IMR-90 (cell line): ENCODE results near the gene ZCWPW1. TPM values are rescaled to one million over a fixed set of nuclear protein-coding genes. Genes with fewer than 3 reads are reported as not detected.

Experiments used
- ATAC-seq: fragments of 200-7000 bp; cut with Tn5 transposase; 2 replicates; pipeline ENCODE4 v1.9.1; 2020; ENCODE audit warnings: low read depth, mild to moderate bottlenecking, moderate library complexity
- BruUV-seq: library from RNA; stranded (reverse); fragments of 400-500 nt; replicated peaks from 2 replicates; lab custom pipeline; 2021; lab: Mats Ljungman, UMichigan
- CTCF ChIA-PET: fragments of 300-600 bp; formaldehyde crosslinking; extraction: SDS; loops from one replicate; lab custom pipeline; 2021; ENCODE audit warnings: antibody characterized with exemption; lab: Yijun Ruan, JAX
- POLR2A ChIA-PET: fragments of 300-600 bp; sonication (Branson Sonifier 250); formaldehyde crosslinking; loops from one replicate; lab custom pipeline; 2022; ENCODE audit warnings: antibody characterized with exemption; ENCODE audit not compliant: unreplicated experiment; lab: Charles Lee
- DNase-seq: peaks from one replicate; pipeline ENCODE4 v3.0.0; 2013
- H2AFZ ChIP-seq: replicated peaks from 2 replicates; pipeline ENCODE3; 2013; ENCODE audit warnings: low read length, mild to moderate bottlenecking; ENCODE audit not compliant: poor library complexity
- H2AK5ac ChIP-seq: 2 replicates; pipeline ENCODE4 v1.6.1; 2013; ENCODE audit warnings: low read depth, low read length, inconsistent platforms
- H2AK9ac ChIP-seq: replicated peaks from 2 replicates; pipeline ENCODE3; 2013; ENCODE audit warnings: mild to moderate bottlenecking, low read depth, low read length, moderate library complexity; ENCODE audit not compliant: poor library complexity
- H2BK120ac ChIP-seq: 2 replicates; pipeline ENCODE4 v1.6.1; 2013; ENCODE audit warnings: low read depth, low read length, inconsistent platforms
- H2BK15ac ChIP-seq: 3 replicates; pipeline ENCODE4 v1.6.1; 2013; ENCODE audit warnings: low read depth, low read length, inconsistent platforms
- H2BK20ac ChIP-seq: 2 replicates; pipeline ENCODE4 v1.6.1; 2013; ENCODE audit warnings: low read depth, mild to moderate bottlenecking, inconsistent platforms, low read length, moderate library complexity
- H2BK5ac ChIP-seq: 2 replicates; pipeline ENCODE4 v1.6.1; 2013; ENCODE audit warnings: mild to moderate bottlenecking, low read depth, low read length, inconsistent platforms; ENCODE audit not compliant: poor library complexity, severe bottlenecking
- H3K14ac ChIP-seq: replicated peaks from 2 replicates; pipeline ENCODE4 v1.6.1; 2013; ENCODE audit warnings: low read depth, low read length, inconsistent platforms
- H3K18ac ChIP-seq: 2 replicates; pipeline ENCODE4 v1.6.1; 2013; ENCODE audit warnings: low read depth, low read length, control low read depth
- H3K23ac ChIP-seq: 2 replicates; pipeline ENCODE4 v1.6.1; 2013; ENCODE audit warnings: low read depth, low read length, inconsistent platforms
- H3K27ac ChIP-seq: 2 replicates; pipeline ENCODE4 v1.5.1; 2013; ENCODE audit warnings: mild to moderate bottlenecking, control low read depth, low read length; ENCODE audit not compliant: insufficient read depth
- H3K27me3 ChIP-seq: 2 replicates; pipeline ENCODE4 v1.6.1; 2013; ENCODE audit warnings: low read length; ENCODE audit not compliant: control insufficient read depth, insufficient read depth
- H3K36me3 ChIP-seq: 2 replicates; pipeline ENCODE4 v1.6.1; 2013; ENCODE audit warnings: low read length, mixed read lengths; ENCODE audit not compliant: control insufficient read depth, insufficient read depth
- H3K4ac ChIP-seq: 2 replicates; pipeline ENCODE4 v1.6.1; 2013; ENCODE audit warnings: low read depth, low read length, inconsistent platforms
- H3K4me1 ChIP-seq: 2 replicates; pipeline ENCODE4 v1.6.1; 2013; ENCODE audit warnings: low read length, mixed read lengths; ENCODE audit not compliant: control insufficient read depth, insufficient read depth
- H3K4me2 ChIP-seq: 2 replicates; pipeline ENCODE4 v1.6.1; 2013; ENCODE audit warnings: low read depth, mild to moderate bottlenecking, control low read depth, low read length, moderate library complexity
- H3K4me3 ChIP-seq: 2 replicates; pipeline ENCODE4 v1.5.1; 2013; ENCODE audit warnings: low read depth, mild to moderate bottlenecking, control low read depth, low read length, moderate library complexity; ENCODE audit not compliant: insufficient read depth
- H3K56ac ChIP-seq: 2 replicates; pipeline ENCODE4 v1.6.1; 2013; ENCODE audit warnings: low read length, inconsistent platforms; ENCODE audit not compliant: insufficient read depth; ENCODE audit errors: extremely low read depth
- H3K79me1 ChIP-seq, 2 experiments: 2 replicates each; pipeline ENCODE4 v1.6.1; 2013; ENCODE audit warnings: low read length in 2 of 2, inconsistent platforms in 1 of 2, low read depth in 1 of 2
- H3K9ac ChIP-seq: 2 replicates; pipeline ENCODE4 v1.6.1; 2013; ENCODE audit warnings: low read depth, low read length, control low read depth
- H3K9me1 ChIP-seq: 2 replicates; pipeline ENCODE4 v1.6.1; 2013; ENCODE audit warnings: low read length, inconsistent platforms; ENCODE audit not compliant: insufficient read depth
- H3K9me3 ChIP-seq: 2 replicates; pipeline ENCODE4 v1.6.1; 2013; ENCODE audit warnings: low read length; ENCODE audit not compliant: control insufficient read depth, insufficient read depth
- H4K20me1 ChIP-seq: 2 replicates; pipeline ENCODE4 v1.6.1; 2013; ENCODE audit warnings: low read length, inconsistent platforms; ENCODE audit not compliant: insufficient read depth
- H4K5ac ChIP-seq: 2 replicates; pipeline ENCODE4 v1.6.1; 2013; ENCODE audit warnings: mild to moderate bottlenecking, low read depth, low read length, control low read depth
- H4K8ac ChIP-seq, 2 experiments: 2 replicates each; pipeline ENCODE4 v1.6.1; 2013; ENCODE audit warnings: low read depth in 2 of 2, low read length in 2 of 2, control low read depth in 1 of 2, inconsistent platforms in 1 of 2
- H4K91ac ChIP-seq: 2 replicates; pipeline ENCODE4 v1.6.1; 2013; ENCODE audit warnings: low read depth, low read length, inconsistent platforms; ENCODE audit not compliant: insufficient read depth
- BHLHE40 ChIP-seq: fragments of 150-350 bp; IDR thresholded peaks from 2 replicates; pipeline ENCODE4 v1.6.1; 2016; ENCODE audit warnings: mild to moderate bottlenecking, low read depth, low read length
- CHD1 ChIP-seq: IDR thresholded peaks from 2 replicates; pipeline ENCODE4 v1.6.1; 2012; ENCODE audit warnings: low read depth, low read length, improper control_type of control experiment
- CTCF ChIP-seq: conservative IDR thresholded peaks from 2 replicates; pipeline ENCODE4 v1.5.1; 2012; ENCODE audit warnings: mild to moderate bottlenecking, low read depth, low read length, improper control_type of control experiment
- MXI1 ChIP-seq: IDR thresholded peaks from 2 replicates; pipeline ENCODE4 v1.6.1; 2012; ENCODE audit warnings: low read depth, mild to moderate bottlenecking, low read length, moderate library complexity, borderline replicate concordance
- NFE2L2 ChIP-seq: fragments of 150-350 bp; IDR thresholded peaks from 2 replicates; pipeline ENCODE4 v1.6.1; 2016; ENCODE audit warnings: low read depth, mild to moderate bottlenecking, low read length
- POLR2A ChIP-seq: IDR thresholded peaks from 2 replicates; pipeline ENCODE4 v1.6.1; 2012; ENCODE audit warnings: mild to moderate bottlenecking, low read depth, low read length
- RFX5 ChIP-seq: IDR thresholded peaks from 2 replicates; pipeline ENCODE4 v1.8.0; 2012; ENCODE audit warnings: low read depth, mild to moderate bottlenecking, low read length, moderate library complexity
- SMC3 ChIP-seq: fragments of 150-350 bp; IDR thresholded peaks from 2 replicates; pipeline ENCODE4 v1.6.1; 2016; ENCODE audit warnings: low read depth, mild to moderate bottlenecking, antibody characterized with exemption, low read length, moderate library complexity
- WGBS, 2 experiments: methylation state at CpG; one replicate each; pipeline versions ENCODE4 v1.1.5 to v1.1.7; 2013; ENCODE audit warnings: missing lambda C conversion rate in 2 of 2; ENCODE audit not compliant: insufficient read length in 1 of 2; ENCODE audit errors: extremely low coverage in 2 of 2; 5-methylcytosine and 5-hydroxymethylcytosine counted together
- dilution Hi-C: fragments of 300-500 bp; cut with HindIII; formaldehyde crosslinking; loops from one replicate; pipeline ENCODE4 v1.14.3; 2018; ENCODE audit warnings: low sequenced_read_pairs; ENCODE audit not compliant: unreplicated experiment
- in situ Hi-C: fragments of 300-500 bp; cut with MboI; formaldehyde crosslinking; loops from 3 replicates; pipeline ENCODE4 v1.14.3; 2019; ENCODE audit warnings: low sequenced_read_pairs, inconsistent platforms, mixed read lengths
- intact Hi-C: fragments of 100-400 bp; cut with micrococcal nuclease; formaldehyde crosslinking; loops from 2 replicates; pipeline ENCODE4 v1.10.0; 2022
- polyA plus RNA-seq, 3 experiments: library from polyadenylated mRNA; depleted of rRNA; stranded (reverse); fragments of >200 nt; gene quantifications; 2 replicates each; pipeline ENCODE4 v1.2.3, GENCODE V29; 2012; ENCODE audit warnings: low replicate concordance in 1 of 3
- total RNA-seq: library from RNA; depleted of rRNA; stranded (reverse); fragments of >200 nt; gene quantifications from 2 replicates; pipeline ENCODE4 v1.2.3, GENCODE V29; 2012

The ZCWPW1 gene
- total and polyA plus RNA-seq, 2 of the 4 experiments (the other 2 are of a cell fraction), result 0.72 to 1.3 TPM

DNA sequence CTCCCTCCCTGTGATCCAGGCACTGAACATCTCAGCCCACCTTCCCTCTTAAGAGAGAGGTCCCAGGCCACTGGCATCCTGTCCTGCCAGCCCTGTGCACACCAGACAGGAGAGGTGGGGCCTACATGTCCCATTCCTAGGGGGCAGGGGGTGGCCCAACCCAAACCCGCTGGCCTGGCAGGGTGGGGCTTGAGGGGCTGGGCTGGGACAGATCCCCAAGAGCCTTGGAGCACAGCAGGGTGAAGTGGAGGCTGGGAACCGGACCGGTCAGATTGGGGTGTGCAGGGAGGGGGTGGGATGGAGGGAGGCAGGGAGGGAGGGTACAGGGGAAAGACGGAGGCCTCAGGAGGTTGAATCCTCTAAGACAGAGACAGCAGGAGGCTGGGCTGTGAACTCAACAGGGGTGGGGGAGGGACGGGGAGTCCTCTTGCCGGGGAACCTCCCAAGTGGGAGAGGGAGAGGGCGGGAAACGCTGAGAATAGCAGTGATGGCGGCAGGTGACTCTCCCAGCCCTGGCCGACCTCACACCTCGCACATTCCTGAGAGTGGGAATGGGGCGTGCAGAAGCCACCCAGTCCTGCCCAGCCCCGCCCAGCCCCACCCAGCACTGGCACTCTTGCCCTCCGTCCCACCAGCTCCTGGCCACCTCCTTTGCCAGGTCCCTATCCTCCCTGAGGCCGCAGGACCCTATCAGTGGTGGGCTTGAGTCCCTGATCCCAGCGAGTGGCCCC lies 43.8 kb upstream of the ZCWPW1 start (continued):
- TF ChIP-seq BHLHE40, result no peak

DNA sequence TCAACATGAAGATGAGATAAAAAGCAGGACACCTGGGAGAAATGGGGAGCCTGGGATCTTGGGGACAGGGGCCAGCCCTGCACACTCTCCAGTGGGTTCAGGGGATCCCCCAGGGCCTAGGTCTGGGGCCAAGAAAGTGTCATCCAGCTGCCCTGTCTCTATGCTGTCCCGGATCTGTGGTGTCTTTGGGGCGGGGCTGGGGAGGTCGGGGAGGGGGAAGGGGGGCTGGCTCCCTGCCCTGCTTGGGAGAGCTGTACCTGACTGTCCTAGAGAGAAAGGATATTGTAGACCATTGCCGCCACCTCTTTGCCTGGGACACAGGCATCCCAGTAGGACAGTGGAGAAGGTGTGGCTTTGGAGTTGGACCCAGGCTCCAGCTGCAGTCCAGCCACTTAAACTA lies 42.5 kb upstream of the ZCWPW1 start:
- dilution Hi-C loops, result no loop called here
- CTCF ChIA-PET, result no interaction called here
- H2AFZ ChIP-seq, result no peak overlapping the region
- H3K23ac ChIP-seq, result no peak overlapping the region
- no peaks in the 10 kb centered on the region for H3K9me3 ChIP-seq
- no peak overlapping the region for H3K14ac ChIP-seq
- TF ChIP-seq CTCF (no peak), CHD1 (no peak), SMC3 (no peak), BHLHE40 (no peak), MXI1 (no peak), NFE2L2 (no peak), RFX5 (no peak), POLR2A (no peak)
- no peaks in the 10 kb centered on the region for H3K27me3 ChIP-seq
- H2AK9ac ChIP-seq, result peak overlapping the region; percentile 25
- no peak overlapping the region for H3K4me2 ChIP-seq
- ATAC-seq (no peak), DNase-seq (no peak)
- H3K4ac ChIP-seq, result no peak overlapping the region
- no peaks in the 10 kb centered on the region for H3K9me1 ChIP-seq
- no CpG with 5 or more reads among the region's 4 CpGs for WGBS, 2 experiments
- H2BK20ac ChIP-seq, result no peak overlapping the region
- no peak overlapping the region for H2BK5ac ChIP-seq
- peaks cover 45% of the 10 kb centered on the region; the same call in 1 of the 2 replicates for H3K36me3 ChIP-seq
- peaks cover 21% of the 10 kb centered on the region for H4K20me1 ChIP-seq
- H3K9ac ChIP-seq, result no peak overlapping the region
- peaks cover 8% of the 10 kb centered on the region for H3K4me1 ChIP-seq
- H3K27ac ChIP-seq, result no peak overlapping the region
- no peak overlapping the region for H3K56ac ChIP-seq
- H4K8ac ChIP-seq, result no peak overlapping the region
- no peak overlapping the region for H3K18ac ChIP-seq
- in situ Hi-C loops, result loop anchor here (5.0 to 25.0 kb wide), 3 partner anchors 91 to 391 kb away; partner anchors contain the start of genes GNB2, SLC12A9 and TRIP6
- BruUV-seq, result no TSS peak
- no peak overlapping the region for H2AK5ac ChIP-seq
- H3K4me3 ChIP-seq, result no peak overlapping the region
- H2BK15ac ChIP-seq, result no peak overlapping the region
- H3K79me1 ChIP-seq, result peaks cover 16 to 49% of the 10 kb centered on the region in 2 experiments; a peak in 3 of 4 replicates
- no peak overlapping the region for H2BK120ac ChIP-seq
- no peak overlapping the region for H4K91ac ChIP-seq
- POLR2A ChIA-PET, result interaction anchor here (0.6 kb wide), 1 partner anchor 35 kb away, joined by 5 read pairs; no protein-coding TSS in a partner anchor
- H4K5ac ChIP-seq, result no peak overlapping the region
- intact Hi-C loops, result no loop called here
